ENCODE results near the gene FOLR2. TPM values are rescaled to one million over a fixed set of nuclear protein-coding genes. Genes with fewer than 3 reads are reported as not detected.

FOLR2 gene
- total RNA-seq, 4 donors from 2014 or later: 6.4 to 16.1 (median 8.6) TPM; not detected in 1

GRCh38 chr11:72244060-72244360 is 27.4 kb downstream of the FOLR2 start, which contains the start of gene PHOX2A:
Gene PHOX2A, minus strand, starts transcription at chr11:72244176. Its CDS starts 172 bp downstream, at chr11:72244004.
- in situ Hi-C loops (cut with MboI; ENCODE audit: low pct_ligation_motif_present in 1 of 4, low pct_unique_long_range_greater_than_20kb in 1 of 4, low sequenced_read_pairs in 3 of 4): no loop called here
- intact Hi-C loops (cut with DNase I; ENCODE audit: low total_unique reads): no loop called here
- no peak for TF ChIP-seq EP300 (IDR thresholded peaks at IDR 0.05; ENCODE audit: low read depth)
- TF ChIP-seq POLR2A (IDR thresholded peaks at IDR 0.05): no peak
- no peak for TF ChIP-seq POLR2AphosphoS5 (IDR thresholded peaks at IDR 0.05)
- TF ChIP-seq CTCF (IDR thresholded peaks at IDR 0.05): no peak
- Histone ChIP-seq H3K27ac (no peak within 1 kb of the TSS), H3K4me1 (peaks cover 6 to 34% (median 26%) of the 10 kb centered on the region in 4 donors), H3K36me3 (no peaks in the 10 kb centered on the region), H3K9me3 (no peaks in the 10 kb centered on the region), H3K4me3 (peak within 1 kb of the TSS in 1 of 4 donors; percentile 5), H3K27me3 (peaks cover 85% of the 10 kb centered on the region)
- DNase-seq: no peak
- WGBS, 2 donors (ENCODE audit: low coverage in 1 of 2): 40% methylated on average over 35 of the region's 37 CpGs; no CpG with 5 or more reads in 1 of the 2 donors

GRCh38 chr11:72244361-72245262 is 28.0 kb downstream of the FOLR2 start:
- Histone ChIP-seq H3K27me3 (peaks cover 85% of the 10 kb centered on the region), H3K27ac (no peak overlapping the region), H3K4me1 (peaks cover 0 to 28% (median 20%) of the 10 kb centered on the region in 4 donors), H3K36me3 (no peaks in the 10 kb centered on the region), H3K4me3 (peak overlapping the region in 1 of 4 donors; percentile 5), H3K9me3 (no peaks in the 10 kb centered on the region)
- DNase-seq: no peak
- intact Hi-C loops (cut with DNase I; ENCODE audit: low total_unique reads): no loop called here
- TF ChIP-seq POLR2A (IDR thresholded peaks at IDR 0.05) (no peak), EP300 (IDR thresholded peaks at IDR 0.05; ENCODE audit: low read depth) (no peak), CTCF (IDR thresholded peaks at IDR 0.05) (no peak), POLR2AphosphoS5 (IDR thresholded peaks at IDR 0.05) (no peak)
- 14 to 22% methylated on average over 14 to 46 of the region's 46 CpGs for WGBS, 2 donors (ENCODE audit: low coverage in 1 of 2)
- in situ Hi-C loops (cut with MboI; ENCODE audit: low pct_ligation_motif_present in 1 of 4, low pct_unique_long_range_greater_than_20kb in 1 of 4, low sequenced_read_pairs in 3 of 4): no loop called here

- in situ Hi-C loops (cut with MboI; ENCODE audit: low pct_ligation_motif_present in 1 of 4, low pct_unique_long_range_greater_than_20kb in 1 of 4, low sequenced_read_pairs in 3 of 4) (no loop called here), intact Hi-C loops (cut with DNase I; ENCODE audit: low total_unique reads) (no loop called here)
- Histone ChIP-seq H3K4me3 (no peak overlapping the region), H3K4me1 (peaks cover 0 to 21% (median 13%) of the 10 kb centered on the region in 4 donors), H3K9me3 (no peaks in the 10 kb centered on the region), H3K36me3 (no peaks in the 10 kb centered on the region), H3K27ac (no peak overlapping the region), H3K27me3 (peaks cover 84% of the 10 kb centered on the region)
- no peak for TF ChIP-seq CTCF (IDR thresholded peaks at IDR 0.05)
- no peak for TF ChIP-seq EP300 (IDR thresholded peaks at IDR 0.05; ENCODE audit: low read depth)
- no peak for TF ChIP-seq POLR2AphosphoS5 (IDR thresholded peaks at IDR 0.05)
- TF ChIP-seq POLR2A (IDR thresholded peaks at IDR 0.05): no peak
- DNase-seq: no peak
- WGBS, 2 donors (ENCODE audit: low coverage in 1 of 2): 16% methylated on average over 19 of the region's 19 CpGs; no CpG with 5 or more reads in 1 of the 2 donors
Observed at GRCh38 chr11:72245263-72245816, 28.7 kb downstream of the FOLR2 start.

- DNase-seq: no peak
- intact Hi-C loops (cut with DNase I; ENCODE audit: low total_unique reads) (no loop called here), in situ Hi-C loops (cut with MboI; ENCODE audit: low pct_ligation_motif_present in 1 of 4, low pct_unique_long_range_greater_than_20kb in 1 of 4, low sequenced_read_pairs in 3 of 4) (no loop called here)
- Histone ChIP-seq H3K36me3 (no peaks in the 10 kb centered on the region), H3K27me3 (peaks cover 68% of the 10 kb centered on the region), H3K4me3 (no peak overlapping the region), H3K9me3 (no peaks in the 10 kb centered on the region), H3K4me1 (peaks cover 0 to 13% (median 6%) of the 10 kb centered on the region in 4 donors), H3K27ac (no peak overlapping the region)
- 46 to 67% methylated on average over 1 to 2 of the region's 2 CpGs for WGBS, 2 donors (ENCODE audit: low coverage in 1 of 2)
- TF ChIP-seq POLR2A (IDR thresholded peaks at IDR 0.05): no peak
- no peak for TF ChIP-seq POLR2AphosphoS5 (IDR thresholded peaks at IDR 0.05)
- TF ChIP-seq CTCF (IDR thresholded peaks at IDR 0.05): no peak
- TF ChIP-seq EP300 (IDR thresholded peaks at IDR 0.05; ENCODE audit: low read depth): no peak
Observed at GRCh38 chr11:72247584-72247983, 31.0 kb downstream of the FOLR2 start.
